Measurements from ENCODE around the gene SOD3.

The SOD3 gene

DNA sequence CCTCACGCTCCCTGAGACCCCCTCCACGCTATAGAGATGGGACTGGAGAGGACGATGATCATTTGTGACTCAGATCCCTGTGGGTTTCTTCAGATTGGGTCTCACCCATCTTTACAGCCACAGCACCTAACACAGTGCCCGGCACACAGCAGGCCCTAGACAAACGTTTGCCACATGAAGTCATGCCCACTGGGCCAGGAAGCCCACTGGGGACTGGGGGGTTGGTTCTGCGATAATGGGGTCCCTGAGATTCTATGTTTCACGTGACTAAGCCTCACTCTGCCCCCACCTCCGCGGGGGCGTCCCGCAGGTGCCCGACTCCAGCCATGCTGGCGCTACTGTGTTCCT is 3.8 kb downstream of the SOD3 start:
- TF ChIP-seq, protein P1, sequence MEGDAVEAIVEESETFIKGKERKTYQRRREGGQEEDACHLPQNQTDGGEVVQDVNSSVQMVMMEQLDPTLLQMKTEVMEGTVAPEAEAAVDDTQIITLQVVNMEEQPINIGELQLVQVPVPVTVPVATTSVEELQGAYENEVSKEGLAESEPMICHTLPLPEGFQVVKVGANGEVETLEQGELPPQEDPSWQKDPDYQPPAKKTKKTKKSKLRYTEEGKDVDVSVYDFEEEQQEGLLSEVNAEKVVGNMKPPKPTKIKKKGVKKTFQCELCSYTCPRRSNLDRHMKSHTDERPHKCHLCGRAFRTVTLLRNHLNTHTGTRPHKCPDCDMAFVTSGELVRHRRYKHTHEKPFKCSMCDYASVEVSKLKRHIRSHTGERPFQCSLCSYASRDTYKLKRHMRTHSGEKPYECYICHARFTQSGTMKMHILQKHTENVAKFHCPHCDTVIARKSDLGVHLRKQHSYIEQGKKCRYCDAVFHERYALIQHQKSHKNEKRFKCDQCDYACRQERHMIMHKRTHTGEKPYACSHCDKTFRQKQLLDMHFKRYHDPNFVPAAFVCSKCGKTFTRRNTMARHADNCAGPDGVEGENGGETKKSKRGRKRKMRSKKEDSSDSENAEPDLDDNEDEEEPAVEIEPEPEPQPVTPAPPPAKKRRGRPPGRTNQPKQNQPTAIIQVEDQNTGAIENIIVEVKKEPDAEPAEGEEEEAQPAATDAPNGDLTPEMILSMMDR (conservative IDR thresholded peaks at IDR 0.05), result no peak
- TF ChIP-seq ZFX (IDR thresholded peaks at IDR 0.05), result no peak

DNA sequence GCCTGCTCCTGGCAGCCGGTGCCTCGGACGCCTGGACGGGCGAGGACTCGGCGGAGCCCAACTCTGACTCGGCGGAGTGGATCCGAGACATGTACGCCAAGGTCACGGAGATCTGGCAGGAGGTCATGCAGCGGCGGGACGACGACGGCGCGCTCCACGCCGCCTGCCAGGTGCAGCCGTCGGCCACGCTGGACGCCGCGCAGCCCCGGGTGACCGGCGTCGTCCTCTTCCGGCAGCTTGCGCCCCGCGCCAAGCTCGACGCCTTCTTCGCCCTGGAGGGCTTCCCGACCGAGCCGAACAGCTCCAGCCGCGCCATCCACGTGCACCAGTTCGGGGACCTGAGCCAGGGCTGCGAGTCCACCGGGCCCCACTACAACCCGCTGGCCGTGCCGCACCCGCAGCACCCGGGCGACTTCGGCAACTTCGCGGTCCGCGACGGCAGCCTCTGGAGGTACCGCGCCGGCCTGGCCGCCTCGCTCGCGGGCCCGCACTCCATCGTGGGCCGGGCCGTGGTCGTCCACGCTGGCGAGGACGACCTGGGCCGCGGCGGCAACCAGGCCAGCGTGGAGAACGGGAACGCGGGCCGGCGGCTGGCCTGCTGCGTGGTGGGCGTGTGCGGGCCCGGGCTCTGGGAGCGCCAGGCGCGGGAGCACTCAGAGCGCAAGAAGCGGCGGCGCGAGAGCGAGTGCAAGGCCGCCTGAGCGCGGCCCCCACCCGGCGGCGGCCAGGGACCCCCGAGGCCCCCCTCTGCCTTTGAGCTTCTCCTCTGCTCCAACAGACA is 4.4 kb downstream of the SOD3 start:
- H3K27ac ChIP-seq, result no peak overlapping the region
- TF ChIP-seq ZFX (IDR thresholded peaks at IDR 0.05), result no peak
- TF ChIP-seq, protein P1 (conservative IDR thresholded peaks at IDR 0.05), result no peak

More for the DNA sequence above, 3.8 kb downstream of the SOD3 start:
- H3K27ac ChIP-seq, result no peak overlapping the region

DNA sequence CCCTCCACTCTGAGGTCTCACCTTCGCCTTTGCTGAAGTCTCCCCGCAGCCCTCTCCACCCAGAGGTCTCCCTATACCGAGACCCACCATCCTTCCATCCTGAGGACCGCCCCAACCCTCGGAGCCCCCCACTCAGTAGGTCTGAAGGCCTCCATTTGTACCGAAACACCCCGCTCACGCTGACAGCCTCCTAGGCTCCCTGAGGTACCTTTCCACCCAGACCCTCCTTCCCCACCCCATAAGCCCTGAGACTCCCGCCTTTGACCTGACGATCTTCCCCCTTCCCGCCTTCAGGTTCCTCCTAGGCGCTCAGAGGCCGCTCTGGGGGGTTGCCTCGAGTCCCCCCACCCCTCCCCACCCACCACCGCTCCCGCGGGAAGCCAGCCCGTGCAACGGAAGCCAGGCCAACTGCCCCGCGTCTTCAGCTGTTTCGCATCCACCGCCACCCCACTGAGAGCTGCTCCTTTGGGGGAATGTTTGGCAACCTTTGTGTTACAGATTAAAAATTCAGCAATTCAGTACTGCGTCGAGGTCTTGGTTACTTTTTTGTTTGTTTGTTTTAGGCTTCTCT is 5.0 kb downstream of the SOD3 start:
- H3K27ac ChIP-seq, result no peak overlapping the region
- TF ChIP-seq, protein P1 (conservative IDR thresholded peaks at IDR 0.05), result no peak
- TF ChIP-seq ZFX (IDR thresholded peaks at IDR 0.05), result no peak

DNA sequence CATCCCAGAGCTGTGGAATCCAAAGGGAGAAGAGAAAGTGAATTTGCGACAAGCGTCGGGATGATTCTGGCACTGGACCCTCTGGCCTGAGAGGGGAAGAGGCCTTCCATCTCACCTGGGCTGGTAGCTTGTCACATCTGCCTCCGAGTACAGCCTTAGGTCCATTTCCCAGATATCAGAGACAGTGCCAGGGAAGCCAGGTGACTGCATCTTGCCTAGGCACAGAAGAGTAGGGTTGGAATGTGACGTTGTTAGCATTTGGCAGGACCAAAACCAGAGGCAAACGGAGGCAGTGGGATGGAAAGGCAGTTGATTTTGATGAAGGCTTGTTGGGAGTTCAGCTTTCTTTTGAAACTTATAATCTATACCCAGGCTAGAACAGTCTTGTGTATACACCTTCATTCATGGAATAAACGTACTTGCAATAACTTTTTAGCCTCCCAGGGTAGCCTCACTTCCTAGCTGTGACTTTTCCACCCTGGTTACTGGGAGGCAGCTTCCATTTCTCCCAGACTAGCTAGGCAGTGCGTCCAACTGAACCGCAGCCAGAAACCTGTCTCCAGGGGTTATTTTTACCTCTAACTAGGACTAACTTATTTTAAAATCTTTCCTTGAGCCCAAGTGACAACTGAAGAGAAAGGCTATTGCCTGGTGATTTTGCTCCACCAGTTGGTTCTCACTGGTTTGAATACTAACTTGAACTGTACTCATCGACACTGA is 5.9 kb downstream of the SOD3 start:
- H3K27ac ChIP-seq, result no peak overlapping the region
- TF ChIP-seq, protein P1 (conservative IDR thresholded peaks at IDR 0.05), result no peak
- no peak for TF ChIP-seq ZFX (IDR thresholded peaks at IDR 0.05)

DNA sequence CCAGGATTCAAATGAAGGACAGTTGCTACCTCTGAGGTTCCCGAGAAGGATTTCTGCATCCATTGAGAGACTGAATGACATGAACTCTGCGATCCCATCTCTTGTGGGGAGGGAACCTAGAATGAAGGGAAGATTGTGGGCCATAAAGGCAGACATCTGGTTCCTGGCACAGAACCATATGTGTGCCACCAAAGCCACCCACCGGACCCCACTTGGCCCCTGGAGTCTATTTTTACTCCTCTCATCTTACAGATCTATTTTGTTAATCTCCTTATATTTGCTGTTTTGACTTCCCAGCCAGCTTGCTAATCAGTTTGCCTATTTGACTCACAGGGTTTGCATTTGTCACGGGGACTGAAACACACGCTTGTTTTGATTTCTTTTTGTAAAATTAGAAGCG is 7.3 kb downstream of the SOD3 start:
- TF ChIP-seq, protein P1 (conservative IDR thresholded peaks at IDR 0.05), result no peak
- no peak for TF ChIP-seq ZFX (IDR thresholded peaks at IDR 0.05)

DNA sequence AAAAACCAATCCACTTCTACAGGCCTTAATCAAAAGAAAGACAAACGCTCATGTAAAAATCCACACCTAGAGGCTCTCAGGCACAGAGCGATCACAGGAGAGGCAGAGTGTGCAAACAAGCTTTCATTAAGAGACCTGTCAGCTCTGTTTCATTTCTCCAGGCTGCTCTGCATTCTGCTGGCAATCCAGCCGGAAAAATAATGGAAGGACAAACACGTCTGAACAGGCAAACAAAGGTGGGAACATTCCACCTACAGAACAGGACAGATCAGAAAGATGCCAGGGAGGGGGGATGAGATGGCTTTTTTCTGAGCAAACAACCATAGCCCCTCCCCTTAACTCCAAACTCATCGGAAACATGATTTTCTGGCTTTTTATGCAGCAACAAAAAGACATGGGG is 9.7 kb downstream of the SOD3 start:
- TF ChIP-seq, protein P1 (conservative IDR thresholded peaks at IDR 0.05), result no peak
- TF ChIP-seq ZFX (IDR thresholded peaks at IDR 0.05), result no peak

More for the DNA sequence above, 7.3 kb downstream of the SOD3 start:
- no peak overlapping the region for H3K27ac ChIP-seq

DNA sequence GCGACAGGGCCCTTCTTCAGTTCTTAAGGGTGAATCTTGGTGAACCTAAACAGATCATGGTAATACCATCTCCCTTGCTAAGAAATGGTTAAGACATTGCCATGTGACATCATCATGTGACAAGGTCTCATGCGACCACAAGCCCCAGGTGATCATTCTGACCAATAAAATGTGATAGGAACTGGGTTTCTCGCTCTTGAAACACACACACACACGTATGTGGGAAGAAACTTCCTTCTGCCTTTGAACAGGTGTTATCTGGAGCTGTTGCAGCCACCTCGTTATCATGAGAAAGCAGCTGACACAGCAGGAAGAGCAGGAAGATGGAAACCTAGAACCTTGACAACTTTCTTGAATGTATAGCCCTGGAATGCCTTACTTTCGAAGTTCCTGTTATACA is 10.2 kb downstream of the SOD3 start:
- TF ChIP-seq, protein P1 (conservative IDR thresholded peaks at IDR 0.05), result no peak
- TF ChIP-seq ZFX (IDR thresholded peaks at IDR 0.05), result no peak
- H3K27ac ChIP-seq, result peak overlapping the region; percentile 97; the same call in 1 of the 2 replicates

More for the DNA sequence above, 9.7 kb downstream of the SOD3 start:
- peak overlapping the region; percentile 97 for H3K27ac ChIP-seq
